Activated T-cell treated with anti-CD3 and anti-CD28 coated beads for 24 hours (primary cell): ENCODE results near the gene ALK.

ENCODE experiments used
- DNase-seq: peaks from one replicate; pipeline ENCODE4 v3.0.0-alpha.2; 2020; ENCODE audit warnings: low read depth

ALK gene

GRCh38 chr2:29314816-29315571, 606.4 kb downstream of the ALK start:
- DNase-seq = peak; percentile 40

DNA sequence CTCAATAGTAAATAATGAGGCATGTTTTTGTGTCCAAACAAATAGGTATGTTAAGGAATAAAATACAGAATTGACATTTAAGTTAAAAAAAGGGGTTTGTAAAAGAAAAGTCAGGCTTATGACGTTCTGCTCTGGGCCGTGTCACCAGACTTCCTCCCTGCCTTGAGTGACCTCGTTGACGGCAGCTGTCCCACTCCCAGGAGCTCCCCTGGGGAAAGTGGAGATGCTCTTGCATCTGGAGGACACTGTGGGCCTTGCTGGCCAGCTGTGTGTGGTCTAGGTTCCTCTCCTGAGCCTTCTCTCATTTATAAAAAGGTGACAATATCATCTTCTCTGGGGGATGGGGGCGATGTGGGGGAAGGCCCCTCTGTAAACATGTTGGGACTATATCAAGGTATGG, 609.9 kb downstream of the ALK start:
- no peak for DNase-seq

- DNase-seq = no peak
These were observed 610.6 kb downstream of the ALK start for GRCh38 chr2:29310650-29311348.

DNA sequence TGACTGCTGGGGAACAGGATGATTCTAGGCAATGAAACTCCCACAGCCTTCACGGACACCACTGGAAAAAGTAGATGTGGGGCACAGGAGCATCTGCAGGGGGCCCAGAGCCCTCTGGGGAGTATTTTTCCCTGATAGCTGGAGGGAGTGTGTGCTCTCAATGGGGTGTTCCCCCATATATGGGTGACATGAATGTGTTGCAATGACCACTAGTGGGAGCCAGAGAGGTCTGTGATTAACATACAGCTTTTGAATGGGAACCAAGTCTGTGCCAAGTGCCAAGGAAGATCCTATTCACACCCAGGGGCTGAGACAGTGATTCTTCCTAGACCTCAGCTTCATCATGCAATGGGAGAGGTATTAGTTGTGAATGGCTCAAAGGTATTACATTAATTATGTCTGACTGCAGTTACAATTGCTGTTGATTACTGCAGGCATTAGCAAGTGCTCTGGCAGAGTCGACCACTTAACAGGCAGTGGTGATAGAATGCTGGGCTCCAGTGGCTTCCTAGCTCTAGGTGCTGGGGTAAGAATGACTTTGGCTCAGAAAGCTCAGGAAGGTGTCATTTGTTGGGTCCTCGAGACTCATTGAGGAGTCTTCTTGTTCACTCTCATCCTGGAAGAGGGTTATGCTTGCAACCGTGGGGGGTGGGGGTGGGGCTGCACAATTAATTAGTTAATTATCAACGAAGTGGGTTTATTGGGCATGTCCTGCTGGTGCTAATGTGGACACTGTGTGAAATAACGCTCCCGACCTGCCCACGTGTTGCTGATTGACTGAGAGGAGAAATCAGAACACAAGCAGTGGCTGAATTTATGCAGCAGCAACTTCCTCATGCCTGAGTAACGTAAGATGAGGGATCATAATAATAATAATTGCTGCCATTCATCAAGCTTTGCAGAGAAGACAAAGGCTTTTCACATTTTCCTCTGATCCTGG, 612.0 kb downstream of the ALK start:
- peak; percentile 18 for DNase-seq

DNA sequence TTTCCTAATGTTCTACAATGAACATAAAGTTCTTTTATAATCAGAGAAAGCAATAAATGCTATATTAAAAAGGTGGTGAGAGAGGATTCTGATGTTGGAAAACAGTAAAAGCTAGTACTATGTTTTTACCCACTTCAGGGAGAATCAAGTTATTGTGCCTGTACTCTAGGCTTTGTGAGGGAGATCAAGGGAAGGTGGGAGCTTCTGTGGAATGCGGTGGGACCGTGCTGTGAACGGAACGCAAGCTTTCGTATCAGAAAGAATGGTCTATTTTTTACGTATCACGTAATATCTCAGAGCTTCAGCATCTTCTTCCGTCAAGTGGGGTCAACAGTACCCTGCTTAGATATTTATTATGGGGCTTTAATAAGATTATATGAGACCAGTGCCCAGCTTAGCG, 613.0 kb downstream of the ALK start:
- no peak for DNase-seq

DNA sequence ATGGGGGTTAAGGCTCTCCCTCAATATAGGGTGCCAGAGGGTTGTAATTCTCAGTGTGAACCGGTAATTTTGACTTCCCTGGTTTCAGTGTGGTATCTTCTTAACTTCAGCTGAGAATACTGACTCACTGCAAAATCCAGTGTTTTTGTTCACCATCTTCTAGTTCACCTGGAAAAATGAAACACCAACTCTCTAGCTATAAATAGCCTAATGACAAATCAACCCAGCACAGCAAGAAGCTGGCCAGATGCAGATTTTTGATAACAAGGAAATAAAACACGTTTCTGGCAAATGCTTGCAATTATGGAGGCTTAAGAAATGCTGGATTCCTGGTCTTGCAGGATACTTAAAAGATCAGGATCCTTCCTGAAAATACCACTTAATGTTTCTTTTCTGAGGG, 613.9 kb downstream of the ALK start:
- no peak for DNase-seq

DNA sequence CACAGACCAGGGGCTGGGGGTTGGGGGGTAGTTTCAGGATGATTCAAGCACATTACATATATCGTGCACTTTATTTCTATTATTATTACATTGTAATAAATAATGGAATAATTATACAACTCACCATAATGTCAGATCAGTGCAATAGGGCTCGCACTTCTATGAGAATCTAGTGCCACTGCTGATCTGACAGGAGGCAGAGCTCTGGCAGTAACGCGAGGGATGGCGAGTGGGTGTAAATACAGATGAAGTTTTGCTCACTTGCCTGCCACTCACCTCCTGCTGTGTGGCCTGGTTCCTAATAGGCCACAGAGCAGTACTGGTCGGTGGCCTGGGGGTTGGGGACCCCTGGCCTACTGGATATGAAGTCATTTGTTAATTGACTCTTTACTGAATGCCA, 615.6 kb downstream of the ALK start:
- no peak for DNase-seq

- no peak for DNase-seq
These were observed 616.9 kb downstream of the ALK start for GRCh38 chr2:29304399-29305060.

GRCh38 chr2:29296585-29296984, 624.8 kb downstream of the ALK start:
- DNase-seq = no peak

- DNase-seq = no peak
These were observed 625.5 kb downstream of the ALK start for GRCh38 chr2:29295845-29296244.

GRCh38 chr2:29293830-29294438, 627.5 kb downstream of the ALK start:
- no peak for DNase-seq

DNA sequence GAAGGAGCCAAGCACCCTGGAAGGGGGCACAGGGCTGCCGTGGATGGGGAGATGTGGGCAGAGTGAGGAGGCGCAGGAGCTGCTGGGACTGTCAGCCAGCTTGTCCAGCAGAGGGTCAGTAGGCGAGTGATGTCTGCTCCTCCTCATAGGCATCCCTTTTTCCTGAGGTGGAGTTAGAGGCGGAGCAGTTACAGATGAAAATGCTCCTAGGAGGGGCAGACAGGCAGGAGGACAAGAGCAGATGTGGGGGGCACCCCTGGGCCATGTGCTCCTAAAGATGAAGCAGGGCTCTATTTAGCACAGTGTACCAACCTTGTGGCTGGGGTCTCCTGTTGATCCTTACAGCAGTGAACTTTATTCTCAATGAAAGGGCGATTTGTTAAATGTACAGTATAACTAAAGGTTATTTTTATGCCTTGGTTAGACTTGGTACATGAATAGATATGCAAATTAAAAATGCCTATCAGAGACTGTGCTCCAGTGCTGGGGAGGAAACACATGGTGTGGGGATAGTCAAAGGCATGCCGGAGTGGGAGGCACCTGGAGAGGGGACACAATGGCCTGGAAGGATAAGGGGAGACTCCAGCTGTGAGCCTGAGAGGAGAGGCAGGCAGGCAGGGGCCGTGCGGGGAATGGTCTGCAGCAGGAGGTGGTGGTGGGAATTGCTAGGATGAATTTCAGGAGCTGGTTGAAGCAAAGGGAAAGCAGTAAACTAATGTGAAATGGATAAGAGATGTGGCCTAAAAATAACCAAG, 630.9 kb downstream of the ALK start:
- no peak for DNase-seq

DNA sequence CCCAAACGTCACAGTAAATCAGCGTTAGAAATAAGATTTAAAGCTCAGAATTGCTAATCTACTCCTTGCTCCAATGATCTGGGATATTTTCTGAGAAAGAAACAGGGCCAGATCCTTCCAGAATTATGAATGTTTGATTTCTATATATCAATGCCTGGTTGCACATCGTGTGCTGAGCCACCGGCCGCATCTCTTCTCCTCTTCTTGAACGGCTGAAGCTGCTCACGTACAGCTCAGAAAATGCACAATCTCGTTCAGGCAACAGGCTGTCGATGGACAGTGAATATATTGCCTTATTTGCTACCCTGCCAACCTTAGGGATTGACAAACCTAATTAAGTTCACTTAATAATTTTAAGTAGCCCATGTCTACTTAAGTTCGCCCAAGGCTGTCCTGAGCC, 636.7 kb downstream of the ALK start:
- no peak for DNase-seq

DNA sequence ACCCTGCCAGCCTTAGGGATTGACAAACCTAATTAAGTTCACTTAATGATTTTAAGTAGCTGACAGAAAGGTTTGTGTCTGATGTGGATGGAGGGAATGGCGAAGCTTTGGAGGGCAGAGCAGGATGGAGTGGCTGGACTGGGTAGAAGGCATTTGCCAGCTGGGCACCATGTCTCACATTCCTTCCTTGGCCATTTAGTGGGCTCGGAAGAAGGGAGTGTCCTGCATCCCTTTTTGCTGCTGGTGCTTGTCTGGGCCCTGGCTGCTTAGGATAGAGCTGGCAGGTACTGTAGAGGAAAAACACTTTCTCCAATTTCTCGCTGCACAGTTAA, 639.5 kb downstream of the ALK start:
- DNase-seq = no peak

- no peak for DNase-seq
These were observed 640.1 kb downstream of the ALK start for GRCh38 chr2:29281086-29281915.

DNA sequence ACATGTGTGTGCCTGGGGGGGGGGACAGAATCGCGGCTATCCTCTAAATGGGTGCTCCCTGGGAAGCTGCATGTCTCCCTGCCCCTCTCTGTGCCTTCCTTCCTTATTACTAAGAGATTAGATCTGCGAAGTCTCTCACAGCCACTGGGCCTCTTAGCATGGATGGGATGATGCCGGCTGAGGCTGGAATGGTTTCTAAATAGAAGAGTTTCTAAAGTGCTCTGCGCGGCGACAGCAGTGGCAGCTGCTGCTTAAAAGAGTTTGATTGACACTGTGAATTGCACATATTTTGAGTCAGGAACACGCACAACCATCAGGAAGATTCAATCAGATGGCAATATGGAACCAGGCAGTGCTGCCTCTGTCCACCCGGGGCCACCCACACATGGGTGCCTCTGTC, 642.4 kb downstream of the ALK start:
- DNase-seq = no peak

DNA sequence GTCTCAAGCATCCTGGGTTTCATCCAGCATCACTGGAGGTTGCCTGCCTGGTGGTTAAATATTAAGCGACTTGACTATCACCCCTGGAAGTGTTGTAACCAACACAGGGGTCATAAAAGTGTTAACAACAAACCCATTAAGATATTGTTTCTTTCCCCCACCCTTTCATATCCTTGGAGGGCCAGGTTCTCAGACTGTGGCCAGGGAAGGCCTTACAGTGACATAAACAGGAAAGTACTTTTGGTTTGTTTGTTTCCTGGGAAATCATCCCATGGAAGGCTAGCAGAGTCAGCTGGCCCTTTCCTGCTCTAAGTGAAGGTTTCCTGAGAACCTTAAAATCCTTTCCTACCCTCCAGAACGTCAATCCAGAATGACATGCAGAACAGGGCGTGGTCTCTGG, 645.2 kb downstream of the ALK start:
- no peak for DNase-seq

- no peak for DNase-seq
These were observed 646.2 kb downstream of the ALK start for GRCh38 chr2:29275186-29275585.

DNA sequence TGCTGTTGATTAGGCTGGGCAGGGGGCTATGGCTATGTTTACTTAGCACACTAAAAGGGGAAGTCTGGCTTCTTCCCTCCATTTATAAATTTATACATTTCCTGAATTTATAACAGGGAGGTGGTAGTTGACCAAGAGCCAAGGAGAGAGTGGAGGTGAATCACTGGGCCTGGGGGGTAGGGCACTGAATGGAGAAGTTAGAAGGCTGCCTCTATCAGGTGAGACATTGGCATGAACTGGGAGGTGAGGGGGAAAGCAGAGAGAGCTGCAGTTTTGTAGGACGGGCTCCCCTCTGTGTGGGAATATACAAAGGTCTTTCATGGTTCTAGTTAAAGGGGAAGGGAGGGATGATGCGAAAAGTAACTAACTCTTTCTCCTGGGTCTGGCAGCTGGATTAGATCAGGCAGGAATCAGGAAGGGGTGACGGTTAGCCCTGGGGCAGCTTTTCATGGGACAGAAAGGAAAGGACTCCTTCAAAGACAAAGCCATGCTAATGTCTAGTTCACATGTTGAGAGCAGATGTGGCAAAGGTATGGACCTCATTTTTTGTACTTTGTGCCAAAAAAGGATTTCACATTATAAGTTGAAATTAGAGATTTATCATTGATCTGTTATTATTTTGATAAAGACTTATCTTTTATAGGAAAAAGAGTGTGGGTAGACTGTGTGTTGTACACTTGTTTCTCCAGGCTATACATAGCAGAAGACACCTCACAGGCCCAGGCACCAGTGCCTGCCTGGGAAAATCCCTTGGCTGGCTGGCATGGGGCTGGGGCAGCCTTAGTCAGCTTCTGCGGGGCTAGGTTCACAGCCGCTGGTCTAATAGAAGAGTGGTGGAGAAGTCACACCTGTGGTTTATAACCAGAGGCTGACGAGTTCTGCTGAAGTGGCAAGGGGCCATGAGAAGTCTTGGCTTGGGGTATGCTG, 647.4 kb downstream of the ALK start:
- no peak for DNase-seq
